Measurements from ENCODE around the gene RPL27. TPM values are rescaled to one million over a fixed set of nuclear protein-coding genes. Genes with fewer than 3 reads are reported as not detected.

Gene RPL27
- total and polyA plus RNA-seq, 2 of the 4 experiments (the other 2 are of a cell fraction) = 1,595 to 2,806 TPM

GRCh38 chr17:43021741-43022512 is 23.7 kb downstream of the RPL27 start, which contains the start of gene VAT1:
Gene VAT1, minus strand, starts transcription at chr17:43022385. Its CDS starts 63 bp downstream, at chr17:43022322.
- Histone ChIP-seq H2AK9ac (replicated peaks; ENCODE audit: low read depth, low read length, poor library complexity) (peak within 1 kb of the TSS; percentile 97), H4K91ac (ENCODE audit: insufficient read depth, low read depth, low read length) (peak within 1 kb of the TSS; percentile 89), H3K9ac (ENCODE audit: low read depth, low read length) (peak within 1 kb of the TSS; percentile 75), H3K36me3 (ENCODE audit: control insufficient read depth, insufficient read depth, low read length) (peaks cover 19% of the 10 kb centered on the region), H3K4me1 (ENCODE audit: control insufficient read depth, insufficient read depth, low read length) (peaks cover 12% of the 10 kb centered on the region), H4K8ac (ENCODE audit: low read depth in 2 of 2, low read length in 2 of 2) (peak within 1 kb of the TSS; percentile 46 to 87), H2AFZ (replicated peaks; ENCODE audit: low read length, poor library complexity) (peak within 1 kb of the TSS; percentile 95), H3K27ac (ENCODE audit: insufficient read depth, low read length) (peak within 1 kb of the TSS; percentile 78), H3K4ac (ENCODE audit: low read depth, low read length) (peak within 1 kb of the TSS; percentile 95), H2BK20ac (ENCODE audit: low read depth, low read length) (no peak within 1 kb of the TSS), H3K9me3 (ENCODE audit: control insufficient read depth, insufficient read depth, low read length) (no peaks in the 10 kb centered on the region), H3K27me3 (ENCODE audit: control insufficient read depth, insufficient read depth, low read length) (peaks cover 4% of the 10 kb centered on the region; the same call in 1 of the 2 replicates), H3K56ac (ENCODE audit: extremely low read depth, insufficient read depth, low read length) (no peak within 1 kb of the TSS), H2BK5ac (ENCODE audit: low read depth, low read length, poor library complexity, severe bottlenecking) (peak within 1 kb of the TSS; percentile 68), H3K4me3 (ENCODE audit: insufficient read depth, low read depth, low read length) (peak within 1 kb of the TSS; percentile 96), H4K5ac (ENCODE audit: low read depth, low read length) (peak within 1 kb of the TSS; percentile 61; the same call in 1 of the 2 replicates), H2AK5ac (ENCODE audit: low read depth, low read length) (peak within 1 kb of the TSS; percentile 89), H2BK15ac (ENCODE audit: low read depth, low read length) (peak within 1 kb of the TSS; percentile 76; the same call in 1 of the 3 replicates), H3K9me1 (ENCODE audit: insufficient read depth, low read length) (peaks cover 20% of the 10 kb centered on the region), H3K23ac (ENCODE audit: low read depth, low read length) (peak within 1 kb of the TSS; percentile 58; the same call in 1 of the 2 replicates), H2BK120ac (ENCODE audit: low read depth, low read length) (peak within 1 kb of the TSS; percentile 67; the same call in 1 of the 2 replicates), H3K79me1 (ENCODE audit: low read depth in 1 of 2, low read length in 2 of 2) (peaks cover 15 to 45% of the 10 kb centered on the region in 2 experiments; a peak in 3 of 4 replicates), H3K18ac (ENCODE audit: low read depth, low read length) (peak within 1 kb of the TSS; percentile 30), H3K4me2 (ENCODE audit: low read depth, low read length) (peak within 1 kb of the TSS; percentile 79), H4K20me1 (ENCODE audit: insufficient read depth, low read length) (peaks cover 22% of the 10 kb centered on the region; the same call in 1 of the 2 replicates), H3K14ac (replicated peaks; ENCODE audit: low read depth, low read length) (peak within 1 kb of the TSS; percentile 96)
- WGBS, 2 experiments (ENCODE audit: extremely low coverage in 2 of 2, insufficient read length in 1 of 2) = 0% methylated on average over 54 of the region's 80 CpGs; no CpG with 5 or more reads in 1 of the 2 experiments
- ATAC-seq (ENCODE audit: low read depth) = peak; percentile 76
- ChIA-PET CTCF (interaction anchor here (0.8 kb wide), 1 partner anchor 91 kb away, joined by 3 read pairs; no protein-coding TSS in a partner anchor), POLR2A (ENCODE audit: unreplicated experiment) (interaction anchor here (0.7 to 1.4 kb wide), 2 partner anchors 293 to 406 kb away, joined by 5 to 6 read pairs; no protein-coding TSS in a partner anchor)
- DNase-seq = peak; percentile 63
- intact Hi-C loops (cut with micrococcal nuclease) = loop anchor here (2.0 kb wide), 1 partner anchor 15 kb away; the partner anchor contains the start of gene IFI35
- BruUV-seq (replicated peaks) = no TSS peak
- in situ Hi-C loops (cut with MboI; ENCODE audit: low sequenced_read_pairs) = no loop called here
- dilution Hi-C loops (cut with HindIII; ENCODE audit: low sequenced_read_pairs, unreplicated experiment) = no loop called here
- TF ChIP-seq MAFK (IDR thresholded peaks at IDR 0.05; ENCODE audit: low read depth, low read length) = no peak
- no peak for TF ChIP-seq CTCF (conservative IDR thresholded peaks at IDR 0.05; ENCODE audit: low read depth, low read length)
- no peak for TF ChIP-seq RCOR1 (IDR thresholded peaks at IDR 0.05; ENCODE audit: insufficient replicate concordance, low read length)
- peak; percentile 54 for TF ChIP-seq CEBPB (IDR thresholded peaks at IDR 0.05; ENCODE audit: low read depth, low read length)
- TF ChIP-seq MAZ (IDR thresholded peaks at IDR 0.05; ENCODE audit: borderline replicate concordance, low read depth, low read length) = peak; percentile 66; the same call in 1 of the 2 replicates

Measured in IMR-90 (cell line).